ENCODE measurements around the gene KISS1R.

Gene KISS1R

DNA sequence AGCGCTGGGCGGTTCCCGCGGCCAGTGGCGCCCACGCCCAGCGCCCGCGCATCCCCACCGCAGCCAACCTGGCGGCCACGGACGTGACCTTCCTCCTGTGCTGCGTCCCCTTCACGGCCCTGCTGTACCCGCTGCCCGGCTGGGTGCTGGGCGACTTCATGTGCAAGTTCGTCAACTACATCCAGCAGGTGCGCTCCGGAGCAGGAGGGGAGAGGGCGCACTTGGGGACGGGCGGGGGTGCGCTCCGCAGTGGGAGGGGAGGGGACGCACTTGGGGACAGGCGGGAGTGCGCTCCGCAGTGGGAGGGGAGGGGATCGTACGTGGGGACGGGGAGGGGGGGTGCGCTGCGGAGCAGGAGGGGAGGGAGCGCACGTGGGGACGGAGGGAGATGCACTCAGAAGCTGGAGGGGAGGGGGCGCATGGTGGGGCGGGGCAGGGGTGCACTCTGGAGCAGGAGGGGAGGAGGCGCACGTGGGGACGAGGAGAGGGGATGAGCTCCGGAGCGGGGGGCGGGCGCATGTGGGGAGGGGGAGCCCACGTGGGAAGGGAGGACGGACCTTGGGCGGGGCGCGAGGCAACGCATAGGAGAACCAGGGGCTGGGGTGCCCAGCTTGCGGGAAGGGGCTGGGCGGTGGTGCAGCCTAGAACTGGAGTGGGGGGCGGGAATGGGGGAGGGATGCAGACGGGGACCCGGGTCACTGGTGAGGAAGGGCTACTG lies 1.5 kb downstream of the KISS1R start:
- no peaks in the 10 kb centered on the region for H3K36me3 ChIP-seq
- H3K4me1 ChIP-seq: no peaks in the 10 kb centered on the region
- TF ChIP-seq, protein P1, sequence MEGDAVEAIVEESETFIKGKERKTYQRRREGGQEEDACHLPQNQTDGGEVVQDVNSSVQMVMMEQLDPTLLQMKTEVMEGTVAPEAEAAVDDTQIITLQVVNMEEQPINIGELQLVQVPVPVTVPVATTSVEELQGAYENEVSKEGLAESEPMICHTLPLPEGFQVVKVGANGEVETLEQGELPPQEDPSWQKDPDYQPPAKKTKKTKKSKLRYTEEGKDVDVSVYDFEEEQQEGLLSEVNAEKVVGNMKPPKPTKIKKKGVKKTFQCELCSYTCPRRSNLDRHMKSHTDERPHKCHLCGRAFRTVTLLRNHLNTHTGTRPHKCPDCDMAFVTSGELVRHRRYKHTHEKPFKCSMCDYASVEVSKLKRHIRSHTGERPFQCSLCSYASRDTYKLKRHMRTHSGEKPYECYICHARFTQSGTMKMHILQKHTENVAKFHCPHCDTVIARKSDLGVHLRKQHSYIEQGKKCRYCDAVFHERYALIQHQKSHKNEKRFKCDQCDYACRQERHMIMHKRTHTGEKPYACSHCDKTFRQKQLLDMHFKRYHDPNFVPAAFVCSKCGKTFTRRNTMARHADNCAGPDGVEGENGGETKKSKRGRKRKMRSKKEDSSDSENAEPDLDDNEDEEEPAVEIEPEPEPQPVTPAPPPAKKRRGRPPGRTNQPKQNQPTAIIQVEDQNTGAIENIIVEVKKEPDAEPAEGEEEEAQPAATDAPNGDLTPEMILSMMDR (IDR thresholded peaks at IDR 0.05; ENCODE audit: low read depth, low read length): no peak
- H3K4me3 ChIP-seq (ENCODE audit: low read depth, low read length): no peak overlapping the region
- H3K27me3 ChIP-seq: peaks cover 48% of the 10 kb centered on the region
- no peaks in the 10 kb centered on the region for H3K9me3 ChIP-seq
- no peak for DNase-seq

DNA sequence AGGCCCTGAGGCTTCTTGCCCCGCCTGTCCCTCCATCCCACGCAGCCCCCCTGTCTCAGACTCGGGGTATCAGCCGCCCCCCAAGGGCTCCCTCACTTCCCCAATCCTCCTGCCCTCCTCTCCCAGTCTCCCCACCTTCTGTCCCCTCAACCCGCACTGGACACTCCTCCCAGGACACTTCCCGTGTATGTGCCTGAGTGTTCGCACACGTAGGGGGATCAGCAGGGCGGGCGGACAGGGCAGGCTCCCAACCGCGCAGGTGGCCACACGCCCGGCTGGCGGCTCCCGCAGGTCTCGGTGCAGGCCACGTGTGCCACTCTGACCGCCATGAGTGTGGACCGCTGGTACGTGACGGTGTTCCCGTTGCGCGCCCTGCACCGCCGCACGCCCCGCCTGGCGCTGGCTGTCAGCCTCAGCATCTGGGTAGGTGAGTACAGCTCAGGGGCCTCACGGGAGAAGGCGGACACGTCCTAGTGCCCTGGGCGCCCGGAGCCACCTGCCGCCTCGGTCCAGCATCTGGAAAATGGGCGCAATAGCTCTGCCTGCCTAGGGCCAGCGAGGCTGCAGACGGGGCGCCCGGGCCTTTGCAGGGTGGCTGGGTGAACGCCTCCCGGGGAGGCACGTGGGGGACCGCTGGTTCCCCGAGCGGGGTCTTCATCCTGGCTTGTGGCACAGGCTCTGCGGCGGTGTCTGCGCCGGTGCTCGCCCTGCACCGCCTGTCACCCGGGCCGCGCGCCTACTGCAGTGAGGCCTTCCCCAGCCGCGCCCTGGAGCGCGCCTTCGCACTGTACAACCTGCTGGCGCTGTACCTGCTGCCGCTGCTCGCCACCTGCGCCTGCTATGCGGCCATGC lies 2.3 kb downstream of the KISS1R start:
- Histone ChIP-seq H3K36me3 (no peaks in the 10 kb centered on the region), H3K4me1 (no peaks in the 10 kb centered on the region), H3K27me3 (peaks cover 48% of the 10 kb centered on the region), H3K9me3 (no peaks in the 10 kb centered on the region), H3K4me3 (ENCODE audit: low read depth, low read length) (no peak overlapping the region)
- TF ChIP-seq, protein P1 (IDR thresholded peaks at IDR 0.05; ENCODE audit: low read depth, low read length): no peak
- DNase-seq: no peak

DNA sequence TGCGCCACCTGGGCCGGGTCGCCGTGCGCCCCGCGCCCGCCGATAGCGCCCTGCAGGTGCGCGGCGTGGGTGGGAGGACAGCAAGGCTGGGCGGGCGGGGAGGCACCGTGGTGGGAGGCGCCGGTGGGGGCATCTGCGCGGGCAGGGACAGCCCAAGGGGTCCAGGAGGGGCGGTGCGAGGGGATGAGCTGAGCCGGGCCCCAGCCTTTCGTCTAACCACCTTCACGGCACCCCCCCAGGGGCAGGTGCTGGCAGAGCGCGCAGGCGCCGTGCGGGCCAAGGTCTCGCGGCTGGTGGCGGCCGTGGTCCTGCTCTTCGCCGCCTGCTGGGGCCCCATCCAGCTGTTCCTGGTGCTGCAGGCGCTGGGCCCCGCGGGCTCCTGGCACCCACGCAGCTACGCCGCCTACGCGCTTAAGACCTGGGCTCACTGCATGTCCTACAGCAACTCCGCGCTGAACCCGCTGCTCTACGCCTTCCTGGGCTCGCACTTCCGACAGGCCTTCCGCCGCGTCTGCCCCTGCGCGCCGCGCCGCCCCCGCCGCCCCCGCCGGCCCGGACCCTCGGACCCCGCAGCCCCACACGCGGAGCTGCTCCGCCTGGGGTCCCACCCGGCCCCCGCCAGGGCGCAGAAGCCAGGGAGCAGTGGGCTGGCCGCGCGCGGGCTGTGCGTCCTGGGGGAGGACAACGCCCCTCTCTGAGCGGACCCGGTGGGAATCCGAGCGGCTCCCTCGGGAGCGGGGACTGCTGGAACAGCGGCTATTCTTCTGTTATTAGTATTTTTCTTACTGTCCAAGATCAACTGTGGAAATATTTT lies 3.1 kb downstream of the KISS1R start:
- Histone ChIP-seq H3K9me3 (no peaks in the 10 kb centered on the region), H3K27me3 (peaks cover 48% of the 10 kb centered on the region), H3K4me1 (no peaks in the 10 kb centered on the region; the same call in 1 of the 2 replicates), H3K4me3 (ENCODE audit: low read depth, low read length) (no peak overlapping the region), H3K36me3 (no peaks in the 10 kb centered on the region)
- peak; percentile 52 for DNase-seq
- TF ChIP-seq, protein P1 (IDR thresholded peaks at IDR 0.05; ENCODE audit: low read depth, low read length): no peak

DNA sequence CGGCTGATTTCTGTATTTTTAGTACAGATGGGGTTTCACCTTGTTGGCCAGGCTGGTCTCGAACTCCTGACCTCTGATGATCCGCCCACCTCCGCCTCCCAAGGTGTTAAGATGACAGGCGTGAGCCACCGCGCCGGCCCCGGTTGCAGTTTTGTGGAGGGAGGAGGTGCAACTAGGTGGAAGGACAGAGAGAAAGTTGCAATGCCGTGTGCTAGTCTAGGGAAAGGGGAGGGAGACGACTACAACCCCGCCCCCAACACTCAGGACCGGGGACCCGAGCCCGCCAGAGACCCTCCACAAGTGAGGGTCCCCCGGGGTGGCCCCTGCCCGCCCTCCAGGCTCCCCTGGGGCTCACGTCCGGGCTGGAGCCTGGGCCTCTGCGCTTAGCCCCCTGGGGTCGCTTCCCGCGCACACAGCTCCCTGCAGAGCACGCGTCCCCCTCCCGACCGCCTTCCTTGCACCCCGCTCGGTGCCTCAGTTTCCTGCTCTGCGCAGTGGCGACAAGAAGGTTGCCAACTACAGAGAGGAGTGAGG lies 7.5 kb downstream of the KISS1R start:
- H3K27me3 ChIP-seq: peaks cover 19% of the 10 kb centered on the region
- no peaks in the 10 kb centered on the region for H3K9me3 ChIP-seq
- no peaks in the 10 kb centered on the region; the same call in 1 of the 2 replicates for H3K4me1 ChIP-seq
- DNase-seq: no peak
- H3K36me3 ChIP-seq: peaks cover 1% of the 10 kb centered on the region; the same call in 1 of the 2 replicates
- H3K4me3 ChIP-seq (ENCODE audit: low read depth, low read length): peak overlapping the region; percentile 86
- TF ChIP-seq, protein P1 (IDR thresholded peaks at IDR 0.05; ENCODE audit: low read depth, low read length): no peak

DNA sequence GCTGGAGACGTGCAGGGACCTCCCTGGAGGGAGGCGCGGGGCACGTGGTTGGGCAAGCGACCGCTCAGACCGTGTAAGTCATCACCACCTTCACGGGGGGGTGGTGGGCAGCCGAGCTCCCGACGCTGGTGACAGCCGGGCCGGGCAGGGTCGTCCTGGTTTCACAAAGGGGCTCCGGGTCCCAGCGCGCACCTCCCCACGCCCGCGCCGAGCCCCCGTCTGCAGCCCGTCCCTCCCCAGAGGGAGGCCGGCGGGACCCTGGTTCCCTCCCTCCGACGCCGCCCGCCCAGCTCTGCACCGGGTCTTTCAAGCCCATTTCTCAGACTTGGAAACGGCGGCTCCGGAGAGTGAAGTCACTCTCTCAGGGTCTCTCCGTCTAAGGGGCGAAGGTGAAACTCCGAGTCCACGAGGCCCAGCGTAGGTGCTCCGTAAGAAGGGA lies 8.0 kb downstream of the KISS1R start:
- Histone ChIP-seq H3K4me3 (ENCODE audit: low read depth, low read length) (peak overlapping the region; percentile 86), H3K36me3 (peaks cover 5% of the 10 kb centered on the region; the same call in 1 of the 2 replicates), H3K9me3 (no peaks in the 10 kb centered on the region), H3K27me3 (peaks cover 14% of the 10 kb centered on the region), H3K4me1 (no peaks in the 10 kb centered on the region; the same call in 1 of the 2 replicates)
- DNase-seq: no peak
- TF ChIP-seq, protein P1 (IDR thresholded peaks at IDR 0.05; ENCODE audit: low read depth, low read length): no peak

Data from BE2C (cell line).